Eye (tissue), 1 donor: ENCODE data around the gene MAPK8.
A peak's percentile ranks its signal among the peaks of the same experiment; 100 is the strongest.
"Not testable (repeated sequence)": the region's sequence is repeated elsewhere in the genome, so short reads cannot be mapped to it uniquely, and the experiment has no call there.

Source experiments
- DNase-seq: peaks from one replicate; pipeline ENCODE4 v3.0.0-alpha.2; 2015

The MAPK8 gene

GRCh38 chr10:48389846-48390557 lies 83.5 kb downstream of the MAPK8 start:
- DNase-seq = no peak

GRCh38 chr10:48390558-48390871 lies 84.0 kb downstream of the MAPK8 start:
- DNase-seq = no peak

GRCh38 chr10:48390933-48391845 lies 84.7 kb downstream of the MAPK8 start:
- DNase-seq = no peak

GRCh38 chr10:48391994-48392393 lies 85.5 kb downstream of the MAPK8 start:
- DNase-seq = no peak

- no peak for DNase-seq
Observed at GRCh38 chr10:48398261-48398660, 91.8 kb downstream of the MAPK8 start.

GRCh38 chr10:48399056-48399541 lies 92.6 kb downstream of the MAPK8 start:
- peak; percentile 48 for DNase-seq

GRCh38 chr10:48399551-48399950 lies 93.1 kb downstream of the MAPK8 start:
- DNase-seq = peak; percentile 22

GRCh38 chr10:48400129-48400849 lies 93.8 kb downstream of the MAPK8 start:
- DNase-seq = no peak

GRCh38 chr10:48400850-48401220 lies 94.4 kb downstream of the MAPK8 start:
- no peak for DNase-seq

GRCh38 chr10:48404646-48405045 lies 98.2 kb downstream of the MAPK8 start:
- no peak for DNase-seq

GRCh38 chr10:48406204-48406603 lies 99.7 kb downstream of the MAPK8 start:
- DNase-seq = no peak

GRCh38 chr10:48406658-48407057 lies 100.2 kb downstream of the MAPK8 start:
- DNase-seq = no peak

GRCh38 chr10:48410503-48410902 lies 104.0 kb downstream of the MAPK8 start:
- no peak for DNase-seq

GRCh38 chr10:48411510-48411909 lies 105.0 kb downstream of the MAPK8 start:
- DNase-seq = no peak

- no peak for DNase-seq
Observed at GRCh38 chr10:48412081-48412480, 105.6 kb downstream of the MAPK8 start.

GRCh38 chr10:48412933-48413332 lies 106.5 kb downstream of the MAPK8 start:
- no peak for DNase-seq

- no peak for DNase-seq
Observed at GRCh38 chr10:48414160-48414559, 107.7 kb downstream of the MAPK8 start.

- DNase-seq = no peak
Observed at GRCh38 chr10:48414778-48415177, 108.3 kb downstream of the MAPK8 start.

GRCh38 chr10:48416584-48417232 lies 110.2 kb downstream of the MAPK8 start:
- no peak for DNase-seq

- no peak for DNase-seq
Observed at GRCh38 chr10:48417374-48417773, 110.9 kb downstream of the MAPK8 start.

GRCh38 chr10:48418189-48418788 lies 111.8 kb downstream of the MAPK8 start:
- DNase-seq = no peak

GRCh38 chr10:48419714-48420113 lies 113.2 kb downstream of the MAPK8 start:
- DNase-seq = no peak

GRCh38 chr10:48421862-48422261 lies 115.4 kb downstream of the MAPK8 start:
- DNase-seq = not testable (repeated sequence)
